SK-N-MC (cell line): ENCODE results near the gene MED13L.
"Not testable (repeated sequence)": the region's sequence is repeated elsewhere in the genome, so short reads cannot be mapped to it uniquely, and the experiment has no call there.

Experiments
- EZH2 ChIP-seq: fragments of 200-600 bp; sonication (generic); IDR thresholded peaks from one replicate; pipeline ENCODE4 v1.6.1; 2017; ENCODE audit warnings: antibody characterized with exemption
- FOXP2 ChIP-seq: optimal IDR thresholded peaks from 2 replicates; pipeline ENCODE3; 2011; ENCODE audit warnings: mild to moderate bottlenecking, moderate library complexity; ENCODE audit not compliant: insufficient read depth; ENCODE audit errors: extremely low read length, control extremely low read depth
- POLR2AphosphoS5 ChIP-seq: IDR thresholded peaks from 2 replicates; pipeline ENCODE4 v1.6.1; 2012; ENCODE audit warnings: mild to moderate bottlenecking, low read depth, low read length, borderline replicate concordance

GRCh38 chr12:116238570-116239119, 38.8 kb downstream of the MED13L start:
- not testable (repeated sequence) for TF ChIP-seq POLR2AphosphoS5, EZH2, FOXP2
